Left lung (tissue), 10 donors: ENCODE results near the gene RBM43. TPM values are rescaled to one million over a fixed set of nuclear protein-coding genes. Genes with fewer than 3 reads are reported as not detected.

ENCODE experiments used
- ATAC-seq: fragments of 200-7000 bp; cut with Tn5 transposase; one replicate; pipeline ENCODE4 v1.9.1; 2020; ENCODE audit warnings: moderate library complexity
- DNase-seq, 4 donors: peaks; one replicate each; pipeline ENCODE4 v3.0.0-alpha.2; 2013 to 2020
- H3K27ac ChIP-seq, 2 donors: fragments of 200-600 bp; sonication (generic) in 1 of 2; one replicate each; pipeline versions ENCODE4 v1.5.0 to v1.8.0; 2020 to 2021
- H3K27me3 ChIP-seq, 2 donors: fragments of 200-600 bp; sonication (generic) in 1 of 2; one replicate each; pipeline versions ENCODE4 v1.5.0 to v1.8.0; 2020 to 2021
- H3K36me3 ChIP-seq, 2 donors: fragments of 200-600 bp; sonication (generic) in 1 of 2; one replicate each; pipeline versions ENCODE4 v1.5.0 to v1.8.0; 2020 to 2021
- H3K4me1 ChIP-seq, 2 donors: fragments of 200-600 bp; one replicate each; pipeline ENCODE4 v1.8.0; 2021
- H3K4me3 ChIP-seq, 2 donors: fragments of 200-600 bp; sonication (generic) in 1 of 2; one replicate each; pipeline versions ENCODE4 v1.5.0 to v1.8.0; 2020 to 2021; ENCODE audit warnings: mild to moderate bottlenecking in 1 of 2
- H3K9me3 ChIP-seq, 2 donors: fragments of 200-600 bp; sonication (generic) in 1 of 2; one replicate each; pipeline versions ENCODE4 v1.5.0 to v1.8.0; 2020 to 2021
- intact Hi-C, 2 donors: fragments of 100-400 bp; cut with DNase I; formaldehyde crosslinking; loops; one replicate each; pipeline versions ENCODE4 v1.11.2 to v1.14.2; 2022
- polyA plus RNA-seq, 6 donors: library from polyadenylated mRNA; unstranded; fragments of 120-200 nt; gene quantifications; one replicate each; pipeline ENCODE4 v1.2.1, GENCODE V29; 2013; ENCODE audit not compliant: insufficient read length in 6 of 6
- total RNA-seq, 2 donors: library from RNA; stranded (reverse); fragmentation: NEBNext Ultra II Directional; extraction: Animal tissue kit (Norgen Biotek cat#: 25700); gene quantifications; one replicate each; pipeline ENCODE4 v1.2.1, GENCODE V29; 2021
- TF ChIP-seq, protein P1 (sequence below), 2 donors: fragments of 200-600 bp; sonication (generic) in 1 of 2; IDR thresholded peaks; one replicate each; pipeline versions ENCODE4 v1.5.0 to v1.8.0; 2021; ENCODE audit warnings: antibody characterized with exemption in 2 of 2
- donor health status: DM: no; HTN: yes; CAD: no.
- donor health status: DM: no; HTN: no; CAD: no.

Gene RBM43
- total and polyA plus RNA-seq, 8 donors: 6.2 to 27.6 (median 21.2) TPM

- Histone ChIP-seq H3K4me1 (peaks cover 0 to 35% of the 10 kb centered on the region in 2 donors), H3K36me3 (no peaks in the 10 kb centered on the region), H3K27me3 (no peaks in the 10 kb centered on the region), H3K4me3 (no peak overlapping the region), H3K9me3 (no peaks in the 10 kb centered on the region), H3K27ac (peak overlapping the region in 1 of 2 donors; percentile 5)
- intact Hi-C loops: no loop called here
- ATAC-seq (no peak), DNase-seq (no peak)
- TF ChIP-seq, protein P1, sequence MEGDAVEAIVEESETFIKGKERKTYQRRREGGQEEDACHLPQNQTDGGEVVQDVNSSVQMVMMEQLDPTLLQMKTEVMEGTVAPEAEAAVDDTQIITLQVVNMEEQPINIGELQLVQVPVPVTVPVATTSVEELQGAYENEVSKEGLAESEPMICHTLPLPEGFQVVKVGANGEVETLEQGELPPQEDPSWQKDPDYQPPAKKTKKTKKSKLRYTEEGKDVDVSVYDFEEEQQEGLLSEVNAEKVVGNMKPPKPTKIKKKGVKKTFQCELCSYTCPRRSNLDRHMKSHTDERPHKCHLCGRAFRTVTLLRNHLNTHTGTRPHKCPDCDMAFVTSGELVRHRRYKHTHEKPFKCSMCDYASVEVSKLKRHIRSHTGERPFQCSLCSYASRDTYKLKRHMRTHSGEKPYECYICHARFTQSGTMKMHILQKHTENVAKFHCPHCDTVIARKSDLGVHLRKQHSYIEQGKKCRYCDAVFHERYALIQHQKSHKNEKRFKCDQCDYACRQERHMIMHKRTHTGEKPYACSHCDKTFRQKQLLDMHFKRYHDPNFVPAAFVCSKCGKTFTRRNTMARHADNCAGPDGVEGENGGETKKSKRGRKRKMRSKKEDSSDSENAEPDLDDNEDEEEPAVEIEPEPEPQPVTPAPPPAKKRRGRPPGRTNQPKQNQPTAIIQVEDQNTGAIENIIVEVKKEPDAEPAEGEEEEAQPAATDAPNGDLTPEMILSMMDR (IDR thresholded peaks at IDR 0.05): no peak
Observed at GRCh38 chr2:151292141-151292540, 30.5 kb upstream of the RBM43 start.

DNA sequence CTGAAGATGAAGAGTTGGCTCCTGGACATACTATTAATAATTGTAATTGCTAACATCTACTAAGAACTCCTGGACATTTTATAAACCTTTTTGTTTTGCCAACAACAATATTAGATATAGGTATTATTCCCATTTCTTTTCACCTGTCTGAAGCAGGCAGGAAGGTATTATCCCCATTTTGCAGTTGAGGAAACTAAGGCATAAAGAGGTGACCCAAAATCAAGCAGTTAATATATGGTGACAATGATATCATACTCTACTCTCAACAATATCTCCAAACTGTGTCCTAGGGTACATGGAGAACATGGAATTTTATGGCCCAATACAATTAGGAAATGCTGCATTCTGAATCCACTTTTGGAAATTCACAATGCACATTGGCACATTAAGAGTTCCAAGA, 29.6 kb upstream of the RBM43 start:
- DNase-seq (no peak), ATAC-seq (no peak)
- H3K9me3 ChIP-seq: no peaks in the 10 kb centered on the region
- intact Hi-C loops: no loop called here
- H3K4me1 ChIP-seq: peaks cover 0 to 42% of the 10 kb centered on the region in 2 donors
- no peak overlapping the region for H3K4me3 ChIP-seq
- TF ChIP-seq, protein P1 (IDR thresholded peaks at IDR 0.05): no peak
- no peaks in the 10 kb centered on the region for H3K36me3 ChIP-seq
- no peaks in the 10 kb centered on the region for H3K27me3 ChIP-seq
- no peak overlapping the region for H3K27ac ChIP-seq

DNA sequence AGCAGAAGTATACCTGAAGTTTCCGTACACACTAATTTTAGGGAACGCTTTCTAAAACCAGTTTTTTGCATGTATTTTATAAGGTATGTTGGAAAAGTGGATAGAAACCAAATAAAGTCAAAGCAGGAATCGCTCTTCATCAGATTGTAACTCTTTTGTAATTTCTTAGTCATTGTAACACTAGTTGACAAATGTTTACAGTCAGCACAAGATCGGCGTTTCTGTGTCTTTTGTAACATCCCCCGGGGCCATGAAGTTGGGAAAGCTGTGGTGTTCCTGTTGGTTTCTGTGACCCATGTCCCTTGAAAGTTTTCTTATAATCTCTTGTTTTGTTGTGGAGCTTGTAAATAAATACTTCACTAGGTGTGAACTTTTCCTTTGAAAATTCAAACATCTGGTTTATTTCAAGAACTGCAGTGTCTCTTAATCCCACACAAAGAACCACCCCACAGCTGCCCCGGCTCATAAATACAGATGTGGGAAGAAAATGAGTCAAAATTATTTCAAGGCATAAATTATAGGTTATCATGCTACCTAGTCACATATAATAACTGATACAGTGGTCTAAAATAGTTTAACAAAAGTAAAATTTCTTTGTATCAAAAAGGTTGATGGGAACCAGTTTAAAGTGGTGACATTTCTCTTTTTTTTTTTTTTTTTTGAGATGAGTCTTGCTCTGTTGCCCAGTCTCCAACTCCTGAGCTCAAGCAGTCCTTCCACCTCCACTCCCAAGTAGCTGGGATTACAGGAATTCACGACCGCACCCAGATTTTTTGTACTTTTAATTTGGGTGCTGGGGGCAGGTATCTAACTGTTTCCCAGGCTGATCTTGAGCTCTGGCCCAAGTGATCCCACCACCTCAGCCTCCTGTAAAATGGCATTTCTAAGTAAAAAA, 28.6 kb upstream of the RBM43 start:
- Histone ChIP-seq H3K36me3 (no peaks in the 10 kb centered on the region), H3K4me3 (peak overlapping the region; percentile 56 to 73), H3K27me3 (no peaks in the 10 kb centered on the region), H3K4me1 (peaks cover 0 to 47% of the 10 kb centered on the region in 2 donors), H3K9me3 (no peaks in the 10 kb centered on the region), H3K27ac (peak overlapping the region; percentile 99 to 100)
- TF ChIP-seq, protein P1 (IDR thresholded peaks at IDR 0.05): no peak
- ATAC-seq (peak; percentile 25), DNase-seq (peak in 2 of 4 donors; percentile 54 to 61)
- intact Hi-C loops: no loop called here

DNA sequence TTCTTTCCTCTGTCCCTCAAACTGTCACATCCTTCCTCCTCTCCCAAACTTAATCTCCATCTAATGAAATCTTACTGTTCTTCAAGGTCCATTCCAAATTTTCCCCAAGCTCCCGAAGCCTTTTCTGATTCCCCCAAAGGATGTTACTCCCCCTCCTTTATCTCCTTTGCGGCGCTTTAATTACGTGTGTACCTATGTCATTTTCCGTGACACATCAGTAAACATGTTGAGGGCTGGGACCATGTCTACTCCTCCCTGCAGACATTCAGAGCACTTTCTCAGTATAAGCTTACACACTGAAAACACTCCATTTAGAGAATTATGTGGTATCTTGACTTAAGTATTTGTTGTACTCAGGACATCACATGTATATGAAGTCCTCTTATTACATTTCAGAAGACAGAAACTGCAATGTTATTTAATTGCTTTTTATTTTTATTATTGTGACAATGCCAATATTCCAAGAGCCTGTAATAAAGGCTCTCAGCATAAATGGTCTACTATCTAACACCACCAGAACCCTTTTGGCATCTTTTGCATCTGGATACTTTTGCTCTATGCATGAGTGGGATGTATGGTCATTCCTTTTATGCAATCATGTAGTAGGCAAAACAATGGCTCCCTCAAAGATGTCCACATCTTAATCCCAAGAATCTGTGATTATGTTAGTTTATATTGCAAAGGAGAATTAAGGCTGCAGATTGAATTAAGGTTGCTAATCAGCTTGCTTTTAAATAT, 26.0 kb upstream of the RBM43 start:
- Histone ChIP-seq H3K27me3 (no peaks in the 10 kb centered on the region), H3K4me3 (peak overlapping the region in 1 of 2 donors; percentile 73), H3K27ac (peak overlapping the region in 1 of 2 donors; percentile 100), H3K9me3 (no peaks in the 10 kb centered on the region), H3K36me3 (peaks cover 0 to under 1% of the 10 kb centered on the region in 2 donors), H3K4me1 (peaks cover 0 to 47% of the 10 kb centered on the region in 2 donors)
- ATAC-seq: no peak
- intact Hi-C loops: no loop called here
- TF ChIP-seq, protein P1 (IDR thresholded peaks at IDR 0.05): no peak
- no peak for DNase-seq

DNA sequence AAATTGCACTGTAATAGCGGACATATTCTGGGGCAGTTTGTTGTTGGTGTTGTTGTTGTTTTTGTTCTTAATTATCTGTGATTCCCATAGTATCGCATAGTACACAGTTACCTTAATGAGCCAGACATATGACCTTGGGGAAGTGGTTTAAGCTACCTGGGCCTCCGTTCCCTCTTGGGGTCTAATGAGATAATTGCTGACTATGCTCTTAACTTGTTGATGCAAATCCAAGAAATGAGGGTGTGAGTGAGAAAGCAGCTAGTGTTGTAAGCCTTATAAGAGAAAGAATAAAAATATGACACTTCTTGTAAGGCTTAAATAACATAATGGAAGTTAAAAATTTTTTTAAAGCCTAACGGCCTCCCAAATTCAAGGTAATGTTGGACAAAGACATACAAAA, 20.7 kb upstream of the RBM43 start:
- H3K27me3 ChIP-seq: no peaks in the 10 kb centered on the region
- H3K27ac ChIP-seq: no peak overlapping the region
- no peaks in the 10 kb centered on the region for H3K9me3 ChIP-seq
- intact Hi-C loops: no loop called here
- ATAC-seq: no peak
- peaks cover 0 to 54% of the 10 kb centered on the region in 2 donors for H3K36me3 ChIP-seq
- TF ChIP-seq, protein P1 (IDR thresholded peaks at IDR 0.05): no peak
- DNase-seq: no peak
- peaks cover 0 to 14% of the 10 kb centered on the region in 2 donors for H3K4me1 ChIP-seq
- no peak overlapping the region for H3K4me3 ChIP-seq
